ENCODE data around the gene EXD3.

DNA sequence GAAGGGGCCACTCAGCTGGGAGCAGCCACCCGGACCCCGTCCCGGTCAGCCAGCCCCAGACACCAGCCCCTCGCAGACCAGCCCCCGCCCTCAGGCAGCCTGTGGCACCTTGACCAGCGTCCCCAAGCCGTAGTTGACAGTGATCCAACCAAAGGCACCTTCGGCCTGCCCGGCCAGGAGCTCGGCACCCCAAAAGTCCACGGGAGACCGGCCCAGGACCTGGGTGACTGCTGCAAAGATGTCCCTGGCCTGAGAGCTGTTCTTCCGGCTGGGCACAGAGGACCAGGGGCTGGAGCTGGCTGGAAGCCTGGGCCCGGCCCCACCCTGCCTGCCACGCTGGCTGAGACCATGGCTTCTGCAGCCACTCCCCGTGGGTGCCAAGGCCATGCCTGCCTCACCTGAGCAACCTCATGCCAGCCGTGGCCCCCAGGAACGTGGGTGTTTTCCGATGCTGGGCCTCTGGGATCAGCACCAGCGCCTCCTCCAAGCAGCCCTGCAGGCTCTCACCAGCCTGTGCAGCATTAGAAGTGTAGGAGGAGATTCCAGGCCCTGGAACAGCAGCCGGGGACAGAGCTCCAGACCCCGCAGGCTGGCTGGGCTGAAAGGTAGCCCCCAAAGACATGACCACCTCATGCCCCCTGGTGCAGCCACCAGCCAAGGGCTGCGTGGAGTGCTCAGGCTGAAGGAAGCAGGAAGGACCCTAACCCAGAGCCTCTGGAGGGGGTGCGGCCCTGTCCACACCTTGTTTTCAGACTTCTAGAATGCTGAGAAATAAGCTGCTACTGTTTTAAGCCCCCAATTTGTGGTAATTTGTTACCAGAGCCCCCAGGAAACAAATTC lies 14.0 kb upstream of the EXD3 start:
- TF ChIP-seq, protein P1, sequence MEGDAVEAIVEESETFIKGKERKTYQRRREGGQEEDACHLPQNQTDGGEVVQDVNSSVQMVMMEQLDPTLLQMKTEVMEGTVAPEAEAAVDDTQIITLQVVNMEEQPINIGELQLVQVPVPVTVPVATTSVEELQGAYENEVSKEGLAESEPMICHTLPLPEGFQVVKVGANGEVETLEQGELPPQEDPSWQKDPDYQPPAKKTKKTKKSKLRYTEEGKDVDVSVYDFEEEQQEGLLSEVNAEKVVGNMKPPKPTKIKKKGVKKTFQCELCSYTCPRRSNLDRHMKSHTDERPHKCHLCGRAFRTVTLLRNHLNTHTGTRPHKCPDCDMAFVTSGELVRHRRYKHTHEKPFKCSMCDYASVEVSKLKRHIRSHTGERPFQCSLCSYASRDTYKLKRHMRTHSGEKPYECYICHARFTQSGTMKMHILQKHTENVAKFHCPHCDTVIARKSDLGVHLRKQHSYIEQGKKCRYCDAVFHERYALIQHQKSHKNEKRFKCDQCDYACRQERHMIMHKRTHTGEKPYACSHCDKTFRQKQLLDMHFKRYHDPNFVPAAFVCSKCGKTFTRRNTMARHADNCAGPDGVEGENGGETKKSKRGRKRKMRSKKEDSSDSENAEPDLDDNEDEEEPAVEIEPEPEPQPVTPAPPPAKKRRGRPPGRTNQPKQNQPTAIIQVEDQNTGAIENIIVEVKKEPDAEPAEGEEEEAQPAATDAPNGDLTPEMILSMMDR (IDR thresholded peaks at IDR 0.05): no peak
- no peak for TF ChIP-seq POLR2A (IDR thresholded peaks at IDR 0.05)
